ENCODE results near the gene PSMG4. TPM values are rescaled to one million over a fixed set of nuclear protein-coding genes. Genes with fewer than 3 reads are reported as not detected.

Gene PSMG4
- total RNA-seq, 1 experiment from 2014 or later = 51.9 TPM

DNA sequence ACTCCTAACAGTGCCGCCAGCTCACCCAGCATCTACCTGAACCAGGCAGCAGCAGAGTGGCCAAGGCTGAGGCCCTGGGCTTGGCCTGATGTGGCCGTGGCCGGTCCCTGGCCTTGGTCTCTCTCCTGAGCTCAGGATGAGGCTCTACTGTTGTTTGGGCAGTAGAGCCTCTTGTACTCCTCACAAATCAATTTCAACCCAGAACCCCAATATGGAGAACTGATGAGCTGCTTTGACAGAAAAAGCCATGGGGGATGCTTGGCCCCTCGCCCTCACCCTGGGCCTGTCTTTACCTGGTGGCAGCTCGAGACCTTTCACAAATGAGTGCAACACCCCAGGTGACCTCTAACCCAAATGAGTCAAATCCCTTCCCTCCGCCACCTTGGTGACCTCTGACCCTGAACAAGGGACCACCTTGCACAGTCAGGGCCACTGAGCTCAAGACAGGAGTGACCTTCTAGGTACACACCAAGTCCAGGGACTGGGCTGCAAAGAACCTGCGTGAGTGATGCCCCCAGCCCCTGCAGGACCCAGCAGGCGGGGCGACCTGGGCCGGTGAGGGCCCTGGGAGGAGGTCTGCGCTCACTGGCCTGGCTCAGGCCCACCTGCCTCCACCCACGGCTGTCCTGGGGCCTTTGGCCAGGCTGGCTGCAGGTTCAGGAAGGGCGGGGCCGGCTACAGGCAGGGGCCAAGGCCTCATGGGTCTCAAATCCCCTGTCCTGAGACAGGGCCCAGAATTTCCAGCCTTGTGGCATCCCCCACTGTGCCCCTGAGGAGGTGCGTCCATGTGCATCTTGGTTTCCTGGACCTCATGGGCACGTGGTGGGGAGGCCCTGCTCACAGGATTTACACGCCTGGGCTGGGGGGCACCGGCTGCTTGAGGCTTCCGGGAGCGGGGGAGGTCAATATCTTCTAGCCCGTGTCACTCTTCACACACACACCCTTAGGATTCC is 30.2 kb downstream of the PSMG4 start:
- Histone ChIP-seq H3K27me3 (ENCODE audit: low read length) (no peaks in the 10 kb centered on the region), H3K9ac (ENCODE audit: low read length) (no peak overlapping the region), H2AFZ (ENCODE audit: low read length) (no peak overlapping the region), H3K79me2 (ENCODE audit: low read length) (no peaks in the 10 kb centered on the region), H3K36me3 (ENCODE audit: low read depth, low read length) (no peaks in the 10 kb centered on the region), H3K9me2 (replicated peaks; ENCODE audit: low read length) (no peaks in the 10 kb centered on the region), H3K4me1 (ENCODE audit: insufficient read depth, low read length) (peaks cover 6% of the 10 kb centered on the region; the same call in 1 of the 2 replicates), H3K27ac (ENCODE audit: low read length) (no peak overlapping the region), H3F3A (ENCODE audit: low read length, unreplicated experiment) (no peaks in the 10 kb centered on the region), H3K9me3 (ENCODE audit: low read length) (no peaks in the 10 kb centered on the region), H4K20me1 (ENCODE audit: low read length) (no peaks in the 10 kb centered on the region), H3K4me3 (ENCODE audit: low read length) (no peak overlapping the region), H3K4me2 (ENCODE audit: low read length) (no peak overlapping the region)
- no peak for TF ChIP-seq EZH2 (IDR thresholded peaks at IDR 0.05; ENCODE audit: low read length, unreplicated experiment)
- no peak for TF ChIP-seq EZH2phosphoT487 (IDR thresholded peaks at IDR 0.05; ENCODE audit: borderline replicate concordance, low read length)
- no peak for TF ChIP-seq CTCF (conservative IDR thresholded peaks at IDR 0.05; ENCODE audit: low read depth, low read length)
- POLR2A ChIA-PET (ENCODE audit: unreplicated experiment) = no interaction called here
- CTCF ChIA-PET = no interaction called here
- no peak for ATAC-seq
- intact Hi-C loops (cut with micrococcal nuclease) = no loop called here
- no peak for DNase-seq
- BruUV-seq (replicated peaks) = no TSS peak

DNA sequence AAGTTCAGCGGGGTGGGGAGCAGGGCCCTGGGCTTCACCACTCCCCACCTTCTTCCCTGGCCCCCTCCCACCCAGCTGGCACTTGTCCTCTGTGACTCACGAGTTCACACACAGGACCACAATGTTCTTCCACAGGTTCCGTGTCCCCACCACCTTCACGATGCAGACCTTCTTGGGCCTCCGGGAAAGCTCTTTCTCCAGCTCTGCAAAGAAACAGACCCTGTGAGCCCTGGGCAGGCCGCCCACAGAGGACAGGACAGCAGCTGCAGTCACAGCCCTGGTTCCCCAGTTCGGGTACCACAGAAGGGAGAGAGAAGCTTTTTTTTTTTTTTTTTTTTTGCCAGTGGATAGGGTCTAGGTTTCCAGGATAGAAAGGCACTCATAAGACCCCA is 30.9 kb downstream of the PSMG4 start:
- TF ChIP-seq EZH2 (IDR thresholded peaks at IDR 0.05; ENCODE audit: low read length, unreplicated experiment) (no peak), CTCF (conservative IDR thresholded peaks at IDR 0.05; ENCODE audit: low read depth, low read length) (no peak), EZH2phosphoT487 (IDR thresholded peaks at IDR 0.05; ENCODE audit: borderline replicate concordance, low read length) (no peak)
- no peaks in the 10 kb centered on the region for H3K9me3 ChIP-seq (ENCODE audit: low read length)
- H3K4me1 ChIP-seq (ENCODE audit: insufficient read depth, low read length) = peaks cover 6% of the 10 kb centered on the region; the same call in 1 of the 2 replicates
- BruUV-seq (replicated peaks) = no TSS peak
- H3K27ac ChIP-seq (ENCODE audit: low read length) = no peak overlapping the region
- H3K79me2 ChIP-seq (ENCODE audit: low read length) = no peaks in the 10 kb centered on the region
- DNase-seq (no peak), ATAC-seq (no peak)
- no peak overlapping the region for H3K4me2 ChIP-seq (ENCODE audit: low read length)
- no peak overlapping the region for H3K4me3 ChIP-seq (ENCODE audit: low read length)
- H2AFZ ChIP-seq (ENCODE audit: low read length) = no peak overlapping the region
- intact Hi-C loops (cut with micrococcal nuclease) = no loop called here
- H3K36me3 ChIP-seq (ENCODE audit: low read depth, low read length) = no peaks in the 10 kb centered on the region
- no peaks in the 10 kb centered on the region for H3F3A ChIP-seq (ENCODE audit: low read length, unreplicated experiment)
- H3K27me3 ChIP-seq (ENCODE audit: low read length) = no peaks in the 10 kb centered on the region
- no peaks in the 10 kb centered on the region for H3K9me2 ChIP-seq (replicated peaks; ENCODE audit: low read length)
- CTCF ChIA-PET = no interaction called here
- no peak overlapping the region for H3K9ac ChIP-seq (ENCODE audit: low read length)
- H4K20me1 ChIP-seq (ENCODE audit: low read length) = no peaks in the 10 kb centered on the region
- POLR2A ChIA-PET (ENCODE audit: unreplicated experiment) = no interaction called here
